Measurements from ENCODE around the gene SBF1. TPM values are rescaled to one million over a fixed set of nuclear protein-coding genes. Genes with fewer than 3 reads are reported as not detected.

The SBF1 gene, protein sequence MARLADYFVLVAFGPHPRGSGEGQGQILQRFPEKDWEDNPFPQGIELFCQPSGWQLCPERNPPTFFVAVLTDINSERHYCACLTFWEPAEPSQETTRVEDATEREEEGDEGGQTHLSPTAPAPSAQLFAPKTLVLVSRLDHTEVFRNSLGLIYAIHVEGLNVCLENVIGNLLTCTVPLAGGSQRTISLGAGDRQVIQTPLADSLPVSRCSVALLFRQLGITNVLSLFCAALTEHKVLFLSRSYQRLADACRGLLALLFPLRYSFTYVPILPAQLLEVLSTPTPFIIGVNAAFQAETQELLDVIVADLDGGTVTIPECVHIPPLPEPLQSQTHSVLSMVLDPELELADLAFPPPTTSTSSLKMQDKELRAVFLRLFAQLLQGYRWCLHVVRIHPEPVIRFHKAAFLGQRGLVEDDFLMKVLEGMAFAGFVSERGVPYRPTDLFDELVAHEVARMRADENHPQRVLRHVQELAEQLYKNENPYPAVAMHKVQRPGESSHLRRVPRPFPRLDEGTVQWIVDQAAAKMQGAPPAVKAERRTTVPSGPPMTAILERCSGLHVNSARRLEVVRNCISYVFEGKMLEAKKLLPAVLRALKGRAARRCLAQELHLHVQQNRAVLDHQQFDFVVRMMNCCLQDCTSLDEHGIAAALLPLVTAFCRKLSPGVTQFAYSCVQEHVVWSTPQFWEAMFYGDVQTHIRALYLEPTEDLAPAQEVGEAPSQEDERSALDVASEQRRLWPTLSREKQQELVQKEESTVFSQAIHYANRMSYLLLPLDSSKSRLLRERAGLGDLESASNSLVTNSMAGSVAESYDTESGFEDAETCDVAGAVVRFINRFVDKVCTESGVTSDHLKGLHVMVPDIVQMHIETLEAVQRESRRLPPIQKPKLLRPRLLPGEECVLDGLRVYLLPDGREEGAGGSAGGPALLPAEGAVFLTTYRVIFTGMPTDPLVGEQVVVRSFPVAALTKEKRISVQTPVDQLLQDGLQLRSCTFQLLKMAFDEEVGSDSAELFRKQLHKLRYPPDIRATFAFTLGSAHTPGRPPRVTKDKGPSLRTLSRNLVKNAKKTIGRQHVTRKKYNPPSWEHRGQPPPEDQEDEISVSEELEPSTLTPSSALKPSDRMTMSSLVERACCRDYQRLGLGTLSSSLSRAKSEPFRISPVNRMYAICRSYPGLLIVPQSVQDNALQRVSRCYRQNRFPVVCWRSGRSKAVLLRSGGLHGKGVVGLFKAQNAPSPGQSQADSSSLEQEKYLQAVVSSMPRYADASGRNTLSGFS (N-terminal part only)
- total RNA-seq (2014; rRNA removed), result 48.5 and 67.1 TPM in 2 replicates
- percentile 55 among the genes with signal in this experiment for Bru-seq, nascent RNA
- percentile 82 among the genes with signal in this experiment for BruChase-seq, experiment 1, labeled RNA remaining after a 6-hour chase
- percentile 75 among the genes with signal in this experiment for BruChase-seq, experiment 2, labeled RNA remaining after a 2-hour chase
- long read RNA-seq, full-length matches to known transcripts, result 18 of 144 reads
- long read RNA-seq, partial matches to known transcripts, result 76 of 144 reads
- long read RNA-seq, other reads (novel, unspliced or antisense), result 50 of 144 reads

GRCh38 chr22:50474710-50475651, at the start of gene SBF1:
TSS of gene SBF1 (minus strand) at chr22:50475035. CDS start at chr22:50474840, 195 bp downstream.
- peak; percentile 91 for ATAC-seq
- Histone ChIP-seq H3K9me3 (ENCODE audit: low read length) (no peaks in the 10 kb centered on the region), H3F3A (ENCODE audit: low read length, unreplicated experiment) (no peaks in the 10 kb centered on the region), H2AFZ (ENCODE audit: low read length) (peak within 1 kb of the TSS; percentile 80), H3K4me2 (ENCODE audit: low read length) (peak within 1 kb of the TSS; percentile 96), H4K20me1 (ENCODE audit: low read length) (peaks cover 37% of the 10 kb centered on the region), H3K27ac (ENCODE audit: low read length) (no peak within 1 kb of the TSS), H3K27me3 (ENCODE audit: low read length) (no peaks in the 10 kb centered on the region), H3K9ac (ENCODE audit: low read length) (peak within 1 kb of the TSS; percentile 80), H3K9me2 (replicated peaks; ENCODE audit: low read length) (no peaks in the 10 kb centered on the region), H3K36me3 (ENCODE audit: low read depth, low read length) (no peaks in the 10 kb centered on the region; the same call in 1 of the 2 replicates), H3K4me1 (ENCODE audit: insufficient read depth, low read length) (peaks cover 28% of the 10 kb centered on the region), H3K79me2 (ENCODE audit: low read length) (peaks cover 43% of the 10 kb centered on the region), H3K4me3 (ENCODE audit: low read length) (peak within 1 kb of the TSS; percentile 84)
- ChIA-PET CTCF (interaction anchor here (0.6 kb wide), 1 partner anchor 145 kb away, joined by 12 read pairs; no protein-coding TSS in a partner anchor), POLR2A (ENCODE audit: unreplicated experiment) (no interaction called here)
- DNase-seq, result peak; percentile 87
- TSS peak; percentile 96 for BruUV-seq (replicated peaks)
- intact Hi-C loops (cut with micrococcal nuclease), result no loop called here
- TF ChIP-seq CTCF (conservative IDR thresholded peaks at IDR 0.05; ENCODE audit: low read depth, low read length), result no peak
- no peak for TF ChIP-seq EZH2 (IDR thresholded peaks at IDR 0.05; ENCODE audit: low read length, unreplicated experiment)
- TF ChIP-seq EZH2phosphoT487 (IDR thresholded peaks at IDR 0.05; ENCODE audit: borderline replicate concordance, low read length), result no peak

- no peaks in the 10 kb centered on the region for H3F3A ChIP-seq (ENCODE audit: low read length, unreplicated experiment)
- intact Hi-C loops (cut with micrococcal nuclease), result no loop called here
Measured at GRCh38 chr22:50523806-50524675, 49.2 kb upstream of the SBF1 start.

More at GRCh38 chr22:50523806-50524675, 49.2 kb upstream of the SBF1 start:
- Histone ChIP-seq H3K4me1 (ENCODE audit: insufficient read depth, low read length) (peaks cover 9% of the 10 kb centered on the region; the same call in 1 of the 2 replicates), H3K36me3 (ENCODE audit: low read depth, low read length) (no peaks in the 10 kb centered on the region; the same call in 1 of the 2 replicates), H3K27ac (ENCODE audit: low read length) (peak overlapping the region; percentile 78; the same call in 1 of the 2 replicates), H3K4me2 (ENCODE audit: low read length) (peak overlapping the region; percentile 98), H3K9ac (ENCODE audit: low read length) (peak overlapping the region; percentile 94), H4K20me1 (ENCODE audit: low read length) (no peaks in the 10 kb centered on the region; the same call in 1 of the 2 replicates), H3K9me3 (ENCODE audit: low read length) (no peaks in the 10 kb centered on the region), H3K4me3 (ENCODE audit: low read length) (peak overlapping the region; percentile 81), H2AFZ (ENCODE audit: low read length) (no peak overlapping the region), H3K27me3 (ENCODE audit: low read length) (no peaks in the 10 kb centered on the region), H3K9me2 (replicated peaks; ENCODE audit: low read length) (no peaks in the 10 kb centered on the region), H3K79me2 (ENCODE audit: low read length) (peaks cover 25% of the 10 kb centered on the region)
- CTCF ChIA-PET, result interaction anchor here (2.7 kb wide), 1 partner anchor 97 kb away, joined by 16 read pairs; no protein-coding TSS in a partner anchor
- no peak for DNase-seq
- TF ChIP-seq CTCF (conservative IDR thresholded peaks at IDR 0.05; ENCODE audit: low read depth, low read length), result no peak
- TF ChIP-seq EZH2 (IDR thresholded peaks at IDR 0.05; ENCODE audit: low read length, unreplicated experiment), result no peak
- TF ChIP-seq EZH2phosphoT487 (IDR thresholded peaks at IDR 0.05; ENCODE audit: borderline replicate concordance, low read length), result no peak
- no peak for ATAC-seq
- no TSS peak for BruUV-seq (replicated peaks)
- POLR2A ChIA-PET (ENCODE audit: unreplicated experiment), result no interaction called here

All from PC-3 (cell line).